ENCODE results near the gene MAP3K5.

MAP3K5 gene

DNA sequence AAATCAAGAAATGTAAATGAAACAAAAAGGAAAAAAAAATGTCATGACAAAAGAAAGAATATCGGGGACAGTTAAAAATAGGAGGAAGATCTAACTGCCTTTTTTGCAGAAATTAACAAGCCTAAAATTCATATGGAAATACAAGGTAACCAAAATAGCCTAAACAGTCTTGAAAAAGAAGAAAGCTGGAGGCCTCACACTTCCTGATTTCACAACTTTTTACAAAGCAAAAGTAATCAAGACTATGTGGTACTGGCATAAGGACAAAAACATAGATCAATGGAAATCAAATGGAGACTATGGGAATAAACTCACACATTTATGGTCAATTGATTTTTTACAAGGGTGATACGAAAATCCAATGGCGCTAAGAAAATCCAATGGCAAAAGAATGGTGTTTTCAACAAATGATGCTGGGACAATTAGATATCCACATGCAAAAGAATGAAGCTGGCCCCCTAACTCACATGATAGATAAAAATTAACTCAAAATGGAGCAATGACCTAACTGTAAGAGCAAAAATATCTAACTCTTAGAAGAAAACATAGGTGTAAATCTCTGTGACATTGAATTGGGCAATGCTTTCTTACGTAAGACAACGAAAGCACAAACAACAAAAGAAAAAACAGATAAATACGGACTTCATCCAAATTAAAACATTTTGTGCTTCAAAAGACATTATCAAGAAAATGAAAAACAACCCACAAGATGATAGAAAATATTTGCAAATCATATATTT is 24.5 kb downstream of the MAP3K5 start:
- TF ChIP-seq, protein P1, sequence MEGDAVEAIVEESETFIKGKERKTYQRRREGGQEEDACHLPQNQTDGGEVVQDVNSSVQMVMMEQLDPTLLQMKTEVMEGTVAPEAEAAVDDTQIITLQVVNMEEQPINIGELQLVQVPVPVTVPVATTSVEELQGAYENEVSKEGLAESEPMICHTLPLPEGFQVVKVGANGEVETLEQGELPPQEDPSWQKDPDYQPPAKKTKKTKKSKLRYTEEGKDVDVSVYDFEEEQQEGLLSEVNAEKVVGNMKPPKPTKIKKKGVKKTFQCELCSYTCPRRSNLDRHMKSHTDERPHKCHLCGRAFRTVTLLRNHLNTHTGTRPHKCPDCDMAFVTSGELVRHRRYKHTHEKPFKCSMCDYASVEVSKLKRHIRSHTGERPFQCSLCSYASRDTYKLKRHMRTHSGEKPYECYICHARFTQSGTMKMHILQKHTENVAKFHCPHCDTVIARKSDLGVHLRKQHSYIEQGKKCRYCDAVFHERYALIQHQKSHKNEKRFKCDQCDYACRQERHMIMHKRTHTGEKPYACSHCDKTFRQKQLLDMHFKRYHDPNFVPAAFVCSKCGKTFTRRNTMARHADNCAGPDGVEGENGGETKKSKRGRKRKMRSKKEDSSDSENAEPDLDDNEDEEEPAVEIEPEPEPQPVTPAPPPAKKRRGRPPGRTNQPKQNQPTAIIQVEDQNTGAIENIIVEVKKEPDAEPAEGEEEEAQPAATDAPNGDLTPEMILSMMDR (IDR thresholded peaks at IDR 0.05; ENCODE audit: low read depth, low read length, missing control alignments): no peak
- in situ Hi-C loops (cut with HindIII; ENCODE audit: low sequenced_read_pairs): no loop called here
- H3K4me3 ChIP-seq (ENCODE audit: low read depth, low read length): no peak overlapping the region
- no peak for DNase-seq (ENCODE audit: low read depth)

DNA sequence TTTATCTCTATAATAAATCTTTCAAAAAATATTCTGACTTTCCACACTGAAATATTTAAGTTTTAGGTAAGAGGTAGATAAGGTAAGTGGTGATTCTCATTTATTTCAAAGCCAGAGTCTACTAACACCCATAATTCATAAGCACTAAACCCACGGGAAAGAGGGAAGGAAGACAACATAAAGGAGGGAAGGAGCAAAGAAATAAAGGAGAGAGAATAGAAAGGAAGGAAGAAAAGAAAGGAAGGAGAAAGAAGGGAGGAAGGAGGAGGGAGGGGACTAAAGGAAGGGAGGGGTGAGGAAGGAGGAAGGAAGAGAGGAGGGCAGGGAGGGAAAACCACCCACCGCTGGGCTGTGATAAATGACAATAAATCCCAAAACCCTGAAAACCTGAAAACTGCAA is 25.2 kb downstream of the MAP3K5 start:
- TF ChIP-seq, protein P1 (IDR thresholded peaks at IDR 0.05; ENCODE audit: low read depth, low read length, missing control alignments): no peak
- in situ Hi-C loops (cut with HindIII; ENCODE audit: low sequenced_read_pairs): no loop called here
- H3K4me3 ChIP-seq (ENCODE audit: low read depth, low read length): no peak overlapping the region
- no peak for DNase-seq (ENCODE audit: low read depth)

DNA sequence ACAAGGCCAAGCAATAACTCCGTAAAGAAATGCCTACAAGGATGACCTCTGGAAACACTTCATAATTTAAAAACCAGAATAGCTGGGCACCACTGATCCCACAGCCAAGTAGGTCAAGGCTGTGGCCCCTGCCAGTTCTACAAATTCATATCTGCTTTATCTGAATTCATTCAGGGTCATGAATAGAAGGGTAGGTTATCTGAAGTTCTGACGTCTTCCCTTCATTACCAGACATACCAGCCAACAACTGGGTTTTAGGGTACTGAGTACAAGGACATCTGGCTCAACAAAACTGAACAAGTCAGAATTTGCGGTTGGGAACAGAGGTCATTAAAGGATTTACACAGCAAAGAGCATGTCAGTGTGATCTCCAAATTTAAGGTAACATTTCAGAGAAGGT is 26.0 kb downstream of the MAP3K5 start:
- H3K4me3 ChIP-seq (ENCODE audit: low read depth, low read length): no peak overlapping the region
- no peak for DNase-seq (ENCODE audit: low read depth)
- TF ChIP-seq, protein P1 (IDR thresholded peaks at IDR 0.05; ENCODE audit: low read depth, low read length, missing control alignments): no peak
- in situ Hi-C loops (cut with HindIII; ENCODE audit: low sequenced_read_pairs): no loop called here

DNA sequence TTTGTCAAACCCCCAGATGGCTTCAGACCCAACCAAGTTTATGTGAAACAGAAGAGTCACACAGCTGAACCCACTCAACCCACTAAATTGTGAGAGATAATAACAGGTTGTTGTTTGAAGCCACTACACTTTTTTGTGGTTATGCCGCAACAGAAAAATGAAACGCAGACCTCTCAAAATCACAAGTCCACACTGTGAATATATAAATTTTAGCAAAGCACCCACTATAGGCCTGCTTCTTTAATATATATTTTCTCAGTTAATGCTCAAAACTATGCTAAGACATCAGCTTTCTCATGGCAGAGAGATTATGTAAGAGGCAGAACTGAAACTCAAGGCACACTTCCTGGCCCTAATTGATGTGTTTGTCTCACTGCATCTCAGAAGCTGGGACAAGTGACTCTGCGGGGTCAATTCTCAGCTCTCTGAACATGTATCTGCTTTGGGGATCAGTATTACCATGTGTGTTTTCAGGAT is 27.7 kb downstream of the MAP3K5 start:
- DNase-seq (ENCODE audit: low read depth): no peak
- in situ Hi-C loops (cut with HindIII; ENCODE audit: low sequenced_read_pairs): no loop called here
- no peak overlapping the region for H3K4me3 ChIP-seq (ENCODE audit: low read depth, low read length)
- TF ChIP-seq, protein P1 (IDR thresholded peaks at IDR 0.05; ENCODE audit: low read depth, low read length, missing control alignments): no peak

DNA sequence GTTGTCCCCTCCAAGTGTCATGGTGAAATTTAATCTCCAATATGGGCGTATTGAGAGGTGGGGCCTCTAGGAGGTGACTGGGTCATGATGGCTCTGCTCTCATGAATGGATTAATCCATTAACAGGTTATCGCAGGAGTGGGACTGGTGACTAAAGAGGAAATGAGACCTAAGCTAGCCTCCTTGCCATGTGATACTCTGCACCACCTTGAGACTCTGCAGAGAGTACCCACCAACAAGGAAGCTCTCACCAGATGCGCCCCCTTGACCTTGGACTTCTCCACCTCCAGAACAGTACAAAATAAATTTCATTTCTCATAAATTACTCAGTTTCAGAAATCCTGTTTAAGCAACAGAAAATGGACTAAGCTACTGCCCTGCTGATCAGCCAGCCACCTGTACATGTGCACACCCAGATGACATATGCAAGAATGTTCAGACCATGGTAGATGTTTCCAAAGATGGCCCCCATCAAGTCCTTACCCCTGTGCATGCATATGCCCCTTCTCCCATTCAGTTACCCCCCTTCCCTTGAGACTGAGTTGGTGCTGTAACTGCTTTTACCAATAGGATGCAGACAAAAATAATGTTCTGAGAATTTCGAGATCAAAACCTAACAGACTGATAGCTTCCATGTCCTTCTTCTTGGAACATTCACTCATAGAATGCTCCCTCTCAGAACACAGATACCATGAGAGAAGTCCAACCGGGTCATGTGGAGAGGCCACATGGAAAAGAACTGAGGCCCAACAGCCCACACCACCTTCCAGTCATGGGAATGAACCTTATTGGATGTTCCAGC is 28.4 kb downstream of the MAP3K5 start:
- in situ Hi-C loops (cut with HindIII; ENCODE audit: low sequenced_read_pairs): no loop called here
- no peak for DNase-seq (ENCODE audit: low read depth)
- TF ChIP-seq, protein P1 (IDR thresholded peaks at IDR 0.05; ENCODE audit: low read depth, low read length, missing control alignments): no peak
- H3K4me3 ChIP-seq (ENCODE audit: low read depth, low read length): no peak overlapping the region

DNA sequence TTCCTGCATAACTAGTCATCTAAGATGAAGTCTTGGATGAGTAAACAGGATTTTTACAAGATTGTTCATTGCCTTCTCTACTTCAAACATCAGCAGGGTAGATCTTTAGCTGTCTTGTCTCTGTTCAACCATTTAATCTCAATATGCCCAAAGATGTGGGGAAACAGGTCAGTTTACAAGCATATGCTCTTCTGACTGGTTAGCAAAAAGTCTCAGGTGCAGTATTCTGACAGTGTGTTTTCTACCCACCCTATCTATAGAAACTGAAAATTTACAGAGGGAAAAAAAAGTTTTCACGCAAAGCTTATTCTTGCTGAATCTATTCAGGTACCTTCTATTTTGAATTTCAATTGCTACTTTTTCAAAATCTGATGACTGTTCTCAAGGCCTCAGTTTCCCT is 29.0 kb downstream of the MAP3K5 start:
- no peak overlapping the region for H3K4me3 ChIP-seq (ENCODE audit: low read depth, low read length)
- in situ Hi-C loops (cut with HindIII; ENCODE audit: low sequenced_read_pairs): no loop called here
- TF ChIP-seq, protein P1 (IDR thresholded peaks at IDR 0.05; ENCODE audit: low read depth, low read length, missing control alignments): no peak
- no peak for DNase-seq (ENCODE audit: low read depth)
